Activated CD8-positive, alpha-beta T cell treated with anti-CD3 and anti-CD28 coated beads for 36 hours (primary cell): ENCODE data around the gene PPP4C. TPM values are rescaled to one million over a fixed set of nuclear protein-coding genes. Genes with fewer than 3 reads are reported as not detected.

Source experiments
- ATAC-seq: fragments of 200-7000 bp; cut with Tn5 transposase; one replicate; pipeline ENCODE4 v1.10.0; 2021; ENCODE audit warnings: mild to moderate bottlenecking, moderate library complexity
- CTCF ChIA-PET: fragments of 350-600 bp; sonication (Branson Sonifier 250); formaldehyde crosslinking; loops from one replicate; lab custom pipeline; 2021; ENCODE audit warnings: antibody characterized with exemption; lab: Charles Lee
- POLR2A ChIA-PET: fragments of 350-600 bp; sonication (Branson Sonifier 250); formaldehyde crosslinking; loops from one replicate; lab custom pipeline; 2021; ENCODE audit warnings: antibody characterized with exemption; lab: Charles Lee
- DNase-seq: peaks from one replicate; pipeline ENCODE4 v3.0.0-alpha.2; 2020
- H3K27ac Mint-ChIP-seq: one replicate; pipeline ENCODE4 v1.8.0; 2021; ENCODE audit warnings: mild to moderate bottlenecking, mixed read lengths
- H3K27me3 Mint-ChIP-seq: one replicate; pipeline ENCODE4 v1.8.0; 2021; ENCODE audit warnings: mixed read lengths
- H3K36me3 Mint-ChIP-seq: one replicate; pipeline ENCODE4 v1.8.0; 2021; ENCODE audit warnings: low read depth, mixed read lengths
- H3K4me1 Mint-ChIP-seq: one replicate; pipeline ENCODE4 v1.8.0; 2021; ENCODE audit warnings: low read depth, mixed read lengths
- H3K4me3 Mint-ChIP-seq: one replicate; pipeline ENCODE4 v1.8.0; 2021; ENCODE audit warnings: mild to moderate bottlenecking, moderate library complexity, mixed read lengths
- H3K9me3 Mint-ChIP-seq: one replicate; pipeline ENCODE4 v1.8.0; 2021; ENCODE audit warnings: mixed read lengths
- CTCF ChIP-seq: fragments of 200-600 bp; IDR thresholded peaks from one replicate; pipeline ENCODE4 v1.8.0; 2022; ENCODE audit warnings: antibody characterized with exemption, mild to moderate bottlenecking
- intact Hi-C: fragments of 100-400 bp; cut with micrococcal nuclease; formaldehyde crosslinking; loops from one replicate; pipeline ENCODE4 v1.10.0; 2022
- total RNA-seq, 2 experiments: library from RNA; stranded (reverse); gene quantifications; one replicate each; pipeline ENCODE4 v1.2.3, GENCODE V29; 2021

Gene PPP4C
- total RNA-seq, 2 experiments from 2014 or later: 116 to 121 TPM

GRCh38 chr16:30082545-30083090 is 6.8 kb downstream of the PPP4C start:
- peaks cover 48% of the 10 kb centered on the region for H3K36me3 Mint-ChIP-seq
- H3K9me3 Mint-ChIP-seq: no peaks in the 10 kb centered on the region
- intact Hi-C loops: no loop called here
- ATAC-seq (no peak), DNase-seq (no peak)
- H3K27ac Mint-ChIP-seq: no peak overlapping the region
- H3K27me3 Mint-ChIP-seq: no peaks in the 10 kb centered on the region
- no peak for TF ChIP-seq CTCF
- peaks cover 19% of the 10 kb centered on the region for H3K4me1 Mint-ChIP-seq
- ChIA-PET CTCF (interaction anchor here (7.0 kb wide), 1 partner anchor 8 kb away, joined by 60 read pairs; the partner anchor contains the start of gene TBX6), POLR2A (interaction anchor here (0.6 to 7.4 kb wide), 2 partner anchors 7 to 10 kb away, joined by 4 to 70 read pairs; partner anchors contain the start of genes TBX6 and YPEL3)
- no peak overlapping the region for H3K4me3 Mint-ChIP-seq

GRCh38 chr16:30083216-30084055 is 7.6 kb downstream of the PPP4C start:
- ChIA-PET CTCF (no interaction called here), POLR2A (interaction anchor here (0.6 to 7.4 kb wide), 3 partner anchors 8 to 9 kb away, joined by 4 to 70 read pairs (median 4); partner anchors contain the start of genes TBX6 and YPEL3)
- Mint-ChIP-seq H3K9me3 (no peaks in the 10 kb centered on the region), H3K36me3 (peaks cover 41% of the 10 kb centered on the region), H3K4me3 (no peak overlapping the region), H3K27ac (peak overlapping the region; percentile 21), H3K4me1 (peaks cover 10% of the 10 kb centered on the region), H3K27me3 (no peaks in the 10 kb centered on the region)
- DNase-seq (no peak), ATAC-seq (no peak)
- intact Hi-C loops: no loop called here
- no peak for TF ChIP-seq CTCF

GRCh38 chr16:30084096-30084815 is 8.5 kb downstream of the PPP4C start:
- ATAC-seq (no peak), DNase-seq (no peak)
- H3K36me3 Mint-ChIP-seq: peaks cover 38% of the 10 kb centered on the region
- CTCF ChIA-PET: no interaction called here
- intact Hi-C loops: no loop called here
- POLR2A ChIA-PET: interaction anchor here (1.4 kb wide), 1 partner anchor 8 kb away, joined by 4 read pairs; the partner anchor contains the start of gene TBX6
- H3K4me1 Mint-ChIP-seq: peaks cover 10% of the 10 kb centered on the region
- H3K27me3 Mint-ChIP-seq: no peaks in the 10 kb centered on the region
- no peaks in the 10 kb centered on the region for H3K9me3 Mint-ChIP-seq
- peak overlapping the region; percentile 61 for H3K27ac Mint-ChIP-seq
- no peak for TF ChIP-seq CTCF
- no peak overlapping the region for H3K4me3 Mint-ChIP-seq

DNA sequence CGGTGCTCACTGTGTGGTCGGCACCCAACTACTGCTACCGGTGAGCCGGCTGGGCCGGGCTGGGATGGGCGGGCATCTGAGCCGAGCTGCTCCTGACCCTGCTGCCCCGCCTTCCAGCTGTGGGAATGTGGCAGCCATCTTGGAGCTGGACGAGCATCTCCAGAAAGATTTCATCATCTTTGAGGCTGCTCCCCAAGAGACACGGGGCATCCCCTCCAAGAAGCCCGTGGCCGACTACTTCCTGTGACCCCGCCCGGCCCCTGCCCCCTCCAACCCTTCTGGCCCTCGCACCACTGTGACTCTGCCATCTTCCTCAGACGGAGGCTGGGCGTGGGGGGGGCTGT is 9.0 kb downstream of the PPP4C start:
- Mint-ChIP-seq H3K9me3 (no peaks in the 10 kb centered on the region), H3K27me3 (no peaks in the 10 kb centered on the region), H3K4me1 (peaks cover 10% of the 10 kb centered on the region), H3K27ac (no peak overlapping the region), H3K4me3 (no peak overlapping the region), H3K36me3 (peaks cover 33% of the 10 kb centered on the region)
- no peak for TF ChIP-seq CTCF
- DNase-seq (no peak), ATAC-seq (no peak)
- ChIA-PET CTCF (no interaction called here), POLR2A (interaction anchor here (1.3 to 1.4 kb wide), 2 partner anchors 8 to 18 kb away, joined by 3 to 4 read pairs; partner anchors contain the start of gene TBX6)
- intact Hi-C loops: no loop called here
